GM12878 (cell line): ENCODE results near the gene DENND1A.

Experiments used
- ATF3 ChIP-seq: IDR thresholded peaks from 2 replicates; pipeline ENCODE4 v1.6.1; 2011; ENCODE audit warnings: low read depth, mild to moderate bottlenecking, low read length, moderate library complexity, borderline replicate concordance; ENCODE audit errors: extremely low read depth
- CTCF ChIP-seq, 3 experiments: IDR thresholded peaks in 2 of 3; conservative IDR thresholded peaks in 1 of 3; 2 replicates each; pipeline ENCODE4 v1.5.1; 2011; ENCODE audit warnings: low read depth in 3 of 3, low read length in 3 of 3, mild to moderate bottlenecking in 3 of 3, control low read depth in 2 of 3, moderate library complexity in 2 of 3, inconsistent platforms in 1 of 3, mixed read lengths in 1 of 3; ENCODE audit not compliant: control insufficient read depth in 2 of 3, insufficient read depth in 1 of 3; ENCODE audit errors: extremely low read depth in 1 of 3
- ELK1 ChIP-seq: IDR thresholded peaks from 2 replicates; pipeline ENCODE4 v1.6.1; 2012; ENCODE audit warnings: low read depth, low read length, improper control_type of control experiment
- GABPA ChIP-seq: IDR thresholded peaks from 2 replicates; pipeline ENCODE4 v1.6.1; 2014; ENCODE audit warnings: antibody characterized with exemption, low read depth, mild to moderate bottlenecking, inconsistent platforms
- IKZF1 ChIP-seq: fragments of 450-650 bp; conservative IDR thresholded peaks from 2 replicates; pipeline ENCODE4 v1.6.1; 2017; ENCODE audit warnings: antibody characterized with exemption, mild to moderate bottlenecking
- MXI1 ChIP-seq: fragments of 150-350 bp; IDR thresholded peaks from 2 replicates; pipeline ENCODE4 v1.6.1; 2011; ENCODE audit warnings: low read depth, mild to moderate bottlenecking, inconsistent platforms, low read length, improper control_type of control experiment
- NFXL1 ChIP-seq: fragments of 450-650 bp; IDR thresholded peaks from 2 replicates; pipeline ENCODE4 v1.6.1; 2017; ENCODE audit warnings: antibody characterized with exemption, mild to moderate bottlenecking, borderline replicate concordance
- POLR2AphosphoS5 ChIP-seq: IDR thresholded peaks from 2 replicates; pipeline ENCODE4 v1.6.1; 2011; ENCODE audit warnings: mild to moderate bottlenecking, low read length, inconsistent platforms
- SMAD1 ChIP-seq: fragments of 450-650 bp; IDR thresholded peaks from 2 replicates; pipeline ENCODE4 v1.6.1; 2018; ENCODE audit warnings: mild to moderate bottlenecking, low read depth; ENCODE audit not compliant: partially characterized antibody
- STAT1 ChIP-seq: fragments of 450-650 bp; conservative IDR thresholded peaks from 2 replicates; pipeline ENCODE4 v1.6.1; 2014; ENCODE audit warnings: antibody characterized with exemption, mild to moderate bottlenecking
- ZBTB4 ChIP-seq: fragments of 450-650 bp; formaldehyde crosslinking; IDR thresholded peaks from 2 replicates; pipeline ENCODE4 v1.4.0; 2022; ENCODE audit warnings: mild to moderate bottlenecking, moderate library complexity

GRCh38 chr9:123378956-123379660, 550.8 kb downstream of the DENND1A start:
- no peak for TF ChIP-seq ELK1
- no peak for TF ChIP-seq STAT1
- no peak for TF ChIP-seq CTCF (IDR thresholded peaks at IDR 0.05 in 2 of 3, conservative IDR thresholded peaks at IDR 0.05 in 1 of 3; ENCODE audit: control insufficient read depth in 2 of 3, extremely low read depth in 1 of 3, insufficient read depth in 1 of 3, low read depth in 3 of 3, low read length in 3 of 3)
- no peak for TF ChIP-seq POLR2AphosphoS5
- TF ChIP-seq MXI1: no peak
- no peak for TF ChIP-seq SMAD1
- no peak for TF ChIP-seq ZBTB4 (CRISPR knock-in tag)
- TF ChIP-seq IKZF1: no peak
- TF ChIP-seq ATF3: no peak
- no peak for TF ChIP-seq GABPA
- TF ChIP-seq NFXL1: no peak
